PC-9 (cell line): ENCODE data around the gene GOLIM4.

Experiments used
- EZH2 ChIP-seq: fragments of 200-600 bp; sonication (generic); IDR thresholded peaks from 2 replicates; pipeline ENCODE4 v1.8.0; 2017; ENCODE audit warnings: antibody characterized with exemption, low read depth
- TF ChIP-seq, protein P1 (sequence below): fragments of 200-600 bp; sonication (generic); conservative IDR thresholded peaks from 2 replicates; pipeline ENCODE4 v1.6.1; 2017; ENCODE audit warnings: mixed run types, antibody characterized with exemption, mild to moderate bottlenecking, moderate library complexity

DNA sequence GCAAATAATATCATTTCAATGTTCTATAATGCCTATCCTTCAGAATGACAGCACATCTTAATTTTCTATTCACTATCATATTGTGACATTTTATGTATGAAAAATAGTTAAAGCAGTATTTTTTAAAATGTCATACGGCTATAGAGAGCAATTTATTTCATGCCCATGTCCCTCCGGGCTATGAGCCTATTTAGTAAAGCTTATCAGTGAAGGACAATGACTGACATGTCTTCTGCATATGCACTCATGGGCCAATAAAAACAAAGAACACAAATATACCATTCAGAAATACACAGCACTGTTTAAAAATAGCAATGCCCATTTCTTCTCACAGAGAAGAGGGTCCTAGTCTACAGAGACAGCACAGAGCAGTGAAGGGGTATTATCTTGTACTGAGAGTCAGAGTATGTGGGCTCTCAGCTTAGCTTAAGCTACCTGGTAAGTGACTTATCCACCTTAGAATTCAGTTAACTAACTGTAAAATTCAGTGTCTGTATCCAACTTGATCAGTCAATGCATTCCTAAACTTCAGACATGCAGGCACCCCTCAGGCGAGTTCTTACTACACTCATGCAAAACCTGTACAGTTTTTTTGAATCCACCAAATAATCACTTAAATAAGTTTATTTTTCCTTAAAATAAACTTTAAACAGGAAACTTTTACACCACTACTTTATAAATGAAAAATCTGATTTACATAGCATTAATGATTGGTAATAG, 9.0 kb downstream of the GOLIM4 start:
- TF ChIP-seq, protein P1, sequence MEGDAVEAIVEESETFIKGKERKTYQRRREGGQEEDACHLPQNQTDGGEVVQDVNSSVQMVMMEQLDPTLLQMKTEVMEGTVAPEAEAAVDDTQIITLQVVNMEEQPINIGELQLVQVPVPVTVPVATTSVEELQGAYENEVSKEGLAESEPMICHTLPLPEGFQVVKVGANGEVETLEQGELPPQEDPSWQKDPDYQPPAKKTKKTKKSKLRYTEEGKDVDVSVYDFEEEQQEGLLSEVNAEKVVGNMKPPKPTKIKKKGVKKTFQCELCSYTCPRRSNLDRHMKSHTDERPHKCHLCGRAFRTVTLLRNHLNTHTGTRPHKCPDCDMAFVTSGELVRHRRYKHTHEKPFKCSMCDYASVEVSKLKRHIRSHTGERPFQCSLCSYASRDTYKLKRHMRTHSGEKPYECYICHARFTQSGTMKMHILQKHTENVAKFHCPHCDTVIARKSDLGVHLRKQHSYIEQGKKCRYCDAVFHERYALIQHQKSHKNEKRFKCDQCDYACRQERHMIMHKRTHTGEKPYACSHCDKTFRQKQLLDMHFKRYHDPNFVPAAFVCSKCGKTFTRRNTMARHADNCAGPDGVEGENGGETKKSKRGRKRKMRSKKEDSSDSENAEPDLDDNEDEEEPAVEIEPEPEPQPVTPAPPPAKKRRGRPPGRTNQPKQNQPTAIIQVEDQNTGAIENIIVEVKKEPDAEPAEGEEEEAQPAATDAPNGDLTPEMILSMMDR, result no peak
- TF ChIP-seq EZH2, result no peak
